Uterus (tissue), 4 donors: ENCODE measurements around the gene RAB3IP. TPM values are rescaled to one million over a fixed set of nuclear protein-coding genes. Genes with fewer than 3 reads are reported as not detected.
"Not testable (repeated sequence)": the region's sequence is repeated elsewhere in the genome, so short reads cannot be mapped to it uniquely, and the experiment has no call there.

ENCODE experiments used
- DNase-seq, 2 donors: peaks; one replicate each; pipeline ENCODE4 v3.0.0-alpha.2; 2019 to 2020
- H3K27ac ChIP-seq, 2 donors: fragments of 200-600 bp; sonication (generic); 1 replicate in 1 of 2; 2 replicates in 1 of 2; pipeline ENCODE4 v1.5.1; 2016 to 2018
- H3K27me3 ChIP-seq, 2 donors: fragments of 200-600 bp; sonication (generic); one replicate each; pipeline ENCODE4 v1.5.1; 2018 to 2019; ENCODE audit warnings: control low read depth in 1 of 2
- H3K36me3 ChIP-seq, 2 donors: fragments of 200-600 bp; sonication (generic); one replicate each; pipeline ENCODE4 v1.5.1; 2019; ENCODE audit warnings: control low read depth in 1 of 2
- H3K4me1 ChIP-seq, 2 donors: fragments of 200-600 bp; sonication (generic); one replicate each; pipeline ENCODE4 v1.5.1; 2018 to 2019; ENCODE audit warnings: control low read depth in 1 of 2
- H3K4me3 ChIP-seq, 2 donors: fragments of 200-600 bp; sonication (generic); 1 replicate in 1 of 2; 2 replicates in 1 of 2; pipeline ENCODE4 v1.5.1; 2018 to 2019; ENCODE audit warnings: mild to moderate bottlenecking in 1 of 2
- H3K9me3 ChIP-seq, 2 donors: fragments of 200-600 bp; sonication (generic); one replicate each; pipeline ENCODE4 v1.5.1; 2019; ENCODE audit warnings: control low read depth in 1 of 2
- CTCF ChIP-seq, 4 experiments: fragments of 200-600 bp in 2 of 4; fragments of 450-650 bp in 2 of 4; sonication (generic) in 2 of 4; IDR thresholded peaks; one replicate each; pipeline ENCODE4 v1.5.1; 2016 to 2019; ENCODE audit warnings: antibody characterized with exemption in 4 of 4, mild to moderate bottlenecking in 2 of 4, moderate library complexity in 1 of 4
- POLR2A ChIP-seq, 2 donors: fragments of 450-650 bp; IDR thresholded peaks; one replicate each; pipeline ENCODE4 v1.6.1; 2016; ENCODE audit warnings: antibody characterized with exemption in 2 of 2, mild to moderate bottlenecking in 1 of 2, moderate library complexity in 1 of 2
- intact Hi-C: fragments of 100-400 bp; cut with DNase I; formaldehyde crosslinking; loops from one replicate; pipeline ENCODE4 v1.15.1; 2023; ENCODE audit warnings: low total_unique reads
- total RNA-seq, 4 donors: library from RNA; depleted of rRNA in 3 of 4; stranded (reverse); fragments of >200 nt in 3 of 4; gene quantifications; one replicate each; pipeline versions ENCODE4 v1.1.0 to v1.2.4, GENCODE V29; 2014 to 2023
- donor health status: DM: yes; HTN: yes; CAD: no.

RAB3IP gene
- total RNA-seq, 4 donors from 2014 or later, result 13.5 to 71.5 (median 21.1) TPM

DNA sequence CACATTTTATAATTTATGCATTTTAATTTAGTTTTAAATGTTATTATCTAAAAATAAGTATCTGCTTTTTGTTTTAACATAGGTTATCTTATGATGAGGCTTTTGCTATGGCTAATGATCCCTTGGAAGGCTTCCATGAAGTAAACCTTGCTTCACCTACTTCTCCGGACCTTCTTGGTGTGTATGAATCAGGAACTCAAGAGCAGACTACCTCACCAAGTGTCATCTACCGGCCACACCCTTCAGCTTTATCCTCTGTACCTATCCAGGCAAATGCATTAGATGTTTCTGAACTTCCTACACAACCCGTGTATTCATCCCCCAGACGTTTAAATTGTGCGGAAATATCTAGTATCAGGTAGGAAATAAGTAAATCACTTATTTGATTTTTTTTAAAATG lies 16.6 kb downstream of the RAB3IP start:
- no peaks in the 10 kb centered on the region for H3K4me1 ChIP-seq

GRCh38 chr12:69756088-69756755 lies 17.6 kb downstream of the RAB3IP start:
- intact Hi-C loops, result no loop called here

More for the DNA sequence above, 16.6 kb downstream of the RAB3IP start:
- Histone ChIP-seq H3K4me3 (no peak overlapping the region), H3K36me3 (no peaks in the 10 kb centered on the region), H3K9me3 (no peaks in the 10 kb centered on the region), H3K27ac (no peak overlapping the region), H3K27me3 (no peaks in the 10 kb centered on the region)
- intact Hi-C loops, result no loop called here
- no peak for DNase-seq
- TF ChIP-seq POLR2A (IDR thresholded peaks at IDR 0.05), result no peak
- TF ChIP-seq CTCF (IDR thresholded peaks at IDR 0.05), result no peak

DNA sequence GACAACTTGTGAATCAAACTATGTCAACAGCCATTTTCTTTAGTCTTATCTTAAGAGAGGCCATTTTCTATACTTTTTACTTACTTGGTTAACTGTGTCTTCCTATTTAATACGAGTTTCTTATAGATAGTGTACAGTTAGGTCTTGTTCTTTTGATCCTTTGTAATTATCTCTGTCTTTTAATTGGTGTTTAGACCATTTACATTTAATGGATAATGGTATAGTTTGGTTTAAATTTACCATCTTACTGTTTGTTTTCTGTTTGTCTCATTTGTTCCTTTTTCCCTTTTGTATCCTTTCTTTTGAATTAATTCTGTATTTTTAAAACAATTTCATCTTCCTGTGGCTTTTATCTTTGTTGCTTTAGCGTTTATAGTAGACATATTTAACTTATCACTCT lies 19.4 kb downstream of the RAB3IP start:
- no peak overlapping the region for H3K4me3 ChIP-seq
- intact Hi-C loops, result no loop called here
- no peak overlapping the region for H3K27ac ChIP-seq
- peaks cover 0 to 3% of the 10 kb centered on the region in 2 donors for H3K9me3 ChIP-seq
- DNase-seq, result no peak
- H3K27me3 ChIP-seq, result no peaks in the 10 kb centered on the region
- TF ChIP-seq CTCF (IDR thresholded peaks at IDR 0.05) (no peak), POLR2A (IDR thresholded peaks at IDR 0.05) (no peak)
- H3K4me1 ChIP-seq, result no peaks in the 10 kb centered on the region
- no peaks in the 10 kb centered on the region for H3K36me3 ChIP-seq

More at GRCh38 chr12:69756088-69756755, 17.6 kb downstream of the RAB3IP start:
- H3K4me3 ChIP-seq, result no peak overlapping the region
- H3K36me3 ChIP-seq, result no peaks in the 10 kb centered on the region
- H3K9me3 ChIP-seq, result no peaks in the 10 kb centered on the region
- TF ChIP-seq CTCF (IDR thresholded peaks at IDR 0.05) (no peak), POLR2A (IDR thresholded peaks at IDR 0.05) (no peak)
- H3K27ac ChIP-seq, result no peak overlapping the region
- no peak for DNase-seq
- H3K27me3 ChIP-seq, result no peaks in the 10 kb centered on the region
- no peaks in the 10 kb centered on the region for H3K4me1 ChIP-seq

DNA sequence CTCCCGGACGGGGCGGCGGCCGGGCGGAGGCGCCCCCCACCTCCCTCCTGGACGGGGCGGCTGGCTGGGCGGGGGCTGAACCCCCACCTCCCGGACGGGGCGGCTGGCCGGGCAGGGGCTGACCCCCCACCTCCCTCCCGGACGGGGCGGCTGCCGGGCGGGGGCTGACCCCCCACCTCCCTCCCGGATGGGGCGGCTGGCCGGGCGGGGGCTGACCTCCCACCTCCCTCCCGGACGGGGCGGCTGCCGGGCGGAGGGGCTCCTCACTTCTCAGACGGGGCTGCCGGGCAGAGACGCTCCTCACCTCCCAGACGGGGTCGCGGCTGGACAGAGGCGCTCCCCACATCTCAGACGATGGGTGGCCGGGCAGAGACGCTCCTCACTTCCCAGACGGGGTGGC lies 20.9 kb downstream of the RAB3IP start:
- DNase-seq, H3K27ac ChIP-seq, H3K27me3 ChIP-seq, intact Hi-C loops, H3K36me3 ChIP-seq, H3K4me1 ChIP-seq, H3K9me3 ChIP-seq, H3K4me3 ChIP-seq: not testable (repeated sequence)

- Histone ChIP-seq H3K27me3 (no peaks in the 10 kb centered on the region), H3K36me3 (no peaks in the 10 kb centered on the region), H3K9me3 (peaks cover 0 to 22% of the 10 kb centered on the region in 2 donors), H3K27ac (no peak overlapping the region), H3K4me1 (no peaks in the 10 kb centered on the region), H3K4me3 (no peak overlapping the region)
- no peak for DNase-seq
- TF ChIP-seq CTCF (IDR thresholded peaks at IDR 0.05) (no peak), POLR2A (IDR thresholded peaks at IDR 0.05) (no peak)
- intact Hi-C loops, result no loop called here
Measured at GRCh38 chr12:69765515-69765914, 26.9 kb downstream of the RAB3IP start.
